CD4-positive, alpha-beta T cell (primary cell): Measurements from ENCODE around the gene MYT1. TPM values are rescaled to one million over a fixed set of nuclear protein-coding genes. Genes with fewer than 3 reads are reported as not detected.

ENCODE experiments used
- ATAC-seq: fragments of 200-7000 bp; cut with Tn5 transposase; one replicate; pipeline ENCODE4 v1.10.0; 2022; ENCODE audit warnings: mild to moderate bottlenecking; ENCODE audit not compliant: poor library complexity
- CTCF ChIA-PET: fragments of 350-600 bp; sonication (Branson Sonifier 250); formaldehyde crosslinking; loops from one replicate; lab custom pipeline; 2021; ENCODE audit warnings: antibody characterized with exemption, inconsistent platforms; lab: Charles Lee
- POLR2A ChIA-PET: fragments of 350-600 bp; sonication (Branson Sonifier 250); formaldehyde crosslinking; loops from one replicate; lab custom pipeline; 2021; ENCODE audit warnings: antibody characterized with exemption, inconsistent platforms; lab: Charles Lee
- DNase-seq, 14 experiments: peaks; one replicate each; pipeline ENCODE4 v3.0.0-alpha.2; 2013 to 2020; ENCODE audit warnings: mixed read lengths in 2 of 14
- H3K27ac ChIP-seq, 2 donors: one replicate each; pipeline versions ENCODE4 v1.5.1 to v1.7.0; 2013; ENCODE audit warnings: low read length in 2 of 2, low read depth in 1 of 2, mild to moderate bottlenecking in 1 of 2
- H3K27me3 ChIP-seq, 2 experiments: 1 replicate in 1 of 2; 2 replicates in 1 of 2; pipeline versions ENCODE4 v1.6.1 to v1.7.0; 2013; ENCODE audit warnings: low read length in 2 of 2, control low read depth in 1 of 2, mild to moderate bottlenecking in 1 of 2, moderate library complexity in 1 of 2; ENCODE audit not compliant: insufficient read depth in 2 of 2, control insufficient read depth in 1 of 2
- H3K36me3 ChIP-seq: one replicate; pipeline ENCODE4 v1.6.1; 2013; ENCODE audit warnings: low read length, control low read depth; ENCODE audit not compliant: insufficient read depth
- H3K4me1 ChIP-seq: one replicate; pipeline ENCODE4 v1.6.1; 2013; ENCODE audit warnings: low read length, control low read depth; ENCODE audit not compliant: insufficient read depth
- H3K4me3 ChIP-seq: one replicate; pipeline ENCODE4 v1.5.1; 2013; ENCODE audit warnings: mild to moderate bottlenecking, low read length, moderate library complexity
- H3K9me3 ChIP-seq, 2 experiments: 1 replicate in 1 of 2; 2 replicates in 1 of 2; pipeline versions ENCODE4 v1.6.1 to v1.7.0; 2013; ENCODE audit warnings: low read length in 2 of 2, mild to moderate bottlenecking in 2 of 2, control low read depth in 1 of 2, moderate library complexity in 1 of 2; ENCODE audit not compliant: control insufficient read depth in 1 of 2, insufficient read depth in 1 of 2
- H3K27ac Mint-ChIP-seq: one replicate; pipeline ENCODE4 v1.8.0; 2020; ENCODE audit warnings: mixed read lengths
- H3K27me3 Mint-ChIP-seq: one replicate; pipeline ENCODE4 v1.8.0; 2021; ENCODE audit warnings: mixed read lengths
- H3K36me3 Mint-ChIP-seq: one replicate; pipeline ENCODE4 v1.8.0; 2021; ENCODE audit warnings: low read depth, mixed read lengths
- H3K4me1 Mint-ChIP-seq: one replicate; pipeline ENCODE4 v1.8.0; 2021; ENCODE audit warnings: low read depth, mixed read lengths
- H3K4me3 Mint-ChIP-seq: one replicate; pipeline ENCODE4 v1.8.0; 2020; ENCODE audit warnings: mild to moderate bottlenecking, mixed read lengths
- H3K9me3 Mint-ChIP-seq: one replicate; pipeline ENCODE4 v1.8.0; 2020; ENCODE audit warnings: mixed read lengths
- CTCF ChIP-seq: fragments of 200-600 bp; IDR thresholded peaks from one replicate; pipeline ENCODE4 v1.8.0; 2022; ENCODE audit warnings: antibody characterized with exemption, mild to moderate bottlenecking
- intact Hi-C, 2 experiments: fragments of 100-400 bp; cut with DNase I in 1 of 2; cut with micrococcal nuclease in 1 of 2; formaldehyde crosslinking; loops; one replicate each; pipeline versions ENCODE4 v1.15.1 to v1.9.0; 2023 to 2025; cut with DNase I, micrococcal nuclease
- total RNA-seq, 174 experiments: library from RNA in 2 of 174; stranded (reverse) in 2 of 174; gene quantifications; one replicate each; pipeline ENCODE4 v1.2.3 and lab custom pipeline; 2021 to 2026

MYT1 gene
- total RNA-seq, 2 experiments from 2014 or later = 1.0 TPM; not detected in 1

GRCh38 chr20:64181391-64181790 lies 17.1 kb downstream of the MYT1 start:
- ATAC-seq (no peak), DNase-seq (no peak)
- Histone ChIP-seq H3K4me3 (no peak overlapping the region), H3K27ac (no peak overlapping the region), H3K4me1 (peaks cover 15% of the 10 kb centered on the region), H3K36me3 (no peaks in the 10 kb centered on the region), H3K9me3 (peaks cover 0 to 17% of the 10 kb centered on the region in 2 experiments), H3K27me3 (peaks cover 3 to 12% of the 10 kb centered on the region in 2 experiments)
- Mint-ChIP-seq H3K27me3 (peaks cover 10% of the 10 kb centered on the region), H3K36me3 (no peaks in the 10 kb centered on the region), H3K4me3 (no peak overlapping the region), H3K9me3 (peaks cover 6% of the 10 kb centered on the region), H3K4me1 (peaks cover 12% of the 10 kb centered on the region), H3K27ac (no peak overlapping the region)
- POLR2A ChIA-PET = no interaction called here
- intact Hi-C loops = no loop called here
- no peak for TF ChIP-seq CTCF
- CTCF ChIA-PET = no interaction called here

GRCh38 chr20:64182146-64182865 lies 18.1 kb downstream of the MYT1 start:
- POLR2A ChIA-PET = no interaction called here
- Histone ChIP-seq H3K27me3 (peaks cover 3 to 4% of the 10 kb centered on the region in 2 experiments), H3K9me3 (peaks cover 0 to 26% of the 10 kb centered on the region in 2 experiments), H3K36me3 (no peaks in the 10 kb centered on the region), H3K4me1 (peaks cover 15% of the 10 kb centered on the region), H3K27ac (no peak overlapping the region), H3K4me3 (no peak overlapping the region)
- no peak for ATAC-seq
- Mint-ChIP-seq H3K4me3 (no peak overlapping the region), H3K27me3 (peaks cover 6% of the 10 kb centered on the region), H3K4me1 (peaks cover 12% of the 10 kb centered on the region), H3K36me3 (no peaks in the 10 kb centered on the region), H3K27ac (no peak overlapping the region), H3K9me3 (peaks cover 6% of the 10 kb centered on the region)
- intact Hi-C loops = no loop called here
- no peak for DNase-seq
- CTCF ChIA-PET = no interaction called here
- no peak for TF ChIP-seq CTCF

DNA sequence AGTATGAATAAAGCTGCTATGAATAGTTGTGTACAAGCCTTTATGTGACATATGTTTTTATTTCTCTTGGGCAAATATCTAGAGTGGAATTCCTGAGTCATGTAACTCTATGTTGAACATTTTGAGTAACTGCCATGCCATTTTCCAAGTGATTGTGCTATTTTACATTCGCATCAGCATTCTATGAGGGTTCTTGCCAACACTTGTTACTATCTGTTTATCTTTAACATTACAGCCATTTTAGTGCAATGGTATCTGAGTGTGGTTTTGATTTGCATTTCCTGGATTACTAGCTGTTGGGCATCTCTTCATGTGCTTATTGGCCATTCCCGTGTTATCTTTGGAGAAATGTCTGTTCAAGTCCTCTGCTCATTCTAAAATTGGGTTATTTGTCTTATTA lies 19.1 kb downstream of the MYT1 start:
- H3K27ac ChIP-seq = no peak overlapping the region
- H3K4me3 ChIP-seq = no peak overlapping the region
- H3K36me3 Mint-ChIP-seq = no peaks in the 10 kb centered on the region
- H3K36me3 ChIP-seq = no peaks in the 10 kb centered on the region
- CTCF ChIA-PET = no interaction called here
- peaks cover 15% of the 10 kb centered on the region for H3K4me1 ChIP-seq
- peaks cover 6% of the 10 kb centered on the region for H3K27me3 Mint-ChIP-seq
- POLR2A ChIA-PET = no interaction called here
- peaks cover 12% of the 10 kb centered on the region for H3K4me1 Mint-ChIP-seq
- DNase-seq = no peak
- no peak overlapping the region for H3K27ac Mint-ChIP-seq
- no peak for TF ChIP-seq CTCF
- H3K4me3 Mint-ChIP-seq = no peak overlapping the region
- no peak for ATAC-seq
- H3K9me3 Mint-ChIP-seq = peaks cover 6% of the 10 kb centered on the region
- H3K27me3 ChIP-seq = peaks cover 0 to 4% of the 10 kb centered on the region in 2 experiments
- intact Hi-C loops = no loop called here
- H3K9me3 ChIP-seq = peaks cover 0 to 25% of the 10 kb centered on the region in 2 experiments
